H9 (cell line): Measurements from ENCODE around the gene DNAJC24. TPM values are rescaled to one million over a fixed set of nuclear protein-coding genes. Genes with fewer than 3 reads are reported as not detected.

Source experiments
- DNase-seq: peaks from one replicate; pipeline ENCODE4 v3.0.0-alpha.2; 2017
- H2AFZ ChIP-seq: one replicate; pipeline ENCODE4 v1.6.1; 2013; ENCODE audit warnings: mild to moderate bottlenecking, low read length, control low read depth, moderate library complexity
- H2AK5ac ChIP-seq: 2 replicates; pipeline ENCODE4 v1.6.1; 2013; ENCODE audit warnings: low read length, control low read depth, mixed read lengths; ENCODE audit not compliant: insufficient read length
- H2BK120ac ChIP-seq: one replicate; pipeline ENCODE4 v1.6.1; 2013; ENCODE audit warnings: low read depth, mild to moderate bottlenecking, low read length, control low read depth, inconsistent platforms; ENCODE audit not compliant: poor library complexity, severe bottlenecking
- H2BK12ac ChIP-seq: 2 replicates; pipeline ENCODE4 v1.6.1; 2013; ENCODE audit warnings: low read length, control low read depth, mixed read lengths, low read depth; ENCODE audit not compliant: insufficient read length
- H2BK15ac ChIP-seq: 2 replicates; pipeline ENCODE4 v1.6.1; 2013; ENCODE audit warnings: low read depth, low read length, control low read depth
- H2BK20ac ChIP-seq: one replicate; pipeline ENCODE4 v1.6.1; 2013; ENCODE audit warnings: low read depth, mild to moderate bottlenecking, low read length, control low read depth, inconsistent platforms; ENCODE audit not compliant: poor library complexity, severe bottlenecking
- H2BK5ac ChIP-seq: 2 replicates; pipeline ENCODE4 v1.6.1; 2013; ENCODE audit warnings: low read length, control low read depth, mixed read lengths; ENCODE audit not compliant: insufficient read length
- H3K14ac ChIP-seq: 2 replicates; pipeline ENCODE4 v1.6.1; 2013; ENCODE audit warnings: low read length, control low read depth; ENCODE audit not compliant: insufficient read depth
- H3K18ac ChIP-seq: 2 replicates; pipeline ENCODE4 v1.6.1; 2013; ENCODE audit warnings: low read depth, mild to moderate bottlenecking, mixed read lengths, low read length, control low read depth; ENCODE audit not compliant: insufficient read length
- H3K23ac ChIP-seq: 2 replicates; pipeline ENCODE4 v1.6.1; 2013; ENCODE audit warnings: low read length, control low read depth, mixed read lengths, low read depth; ENCODE audit not compliant: insufficient read length
- H3K23me2 ChIP-seq: 2 replicates; pipeline ENCODE4 v1.6.1; 2013; ENCODE audit warnings: low read depth, mild to moderate bottlenecking, mixed read lengths, low read length, control low read depth; ENCODE audit not compliant: insufficient read length, poor library complexity, severe bottlenecking
- H3K27ac ChIP-seq: 2 replicates; pipeline ENCODE4 v1.5.1; 2013; ENCODE audit warnings: low read length, control low read depth, mixed read lengths, low read depth; ENCODE audit not compliant: insufficient read length
- H3K27me3 ChIP-seq: 2 replicates; pipeline ENCODE4 v1.6.1; 2013; ENCODE audit warnings: low read length, control low read depth, inconsistent platforms; ENCODE audit not compliant: insufficient read depth
- H3K4ac ChIP-seq: 2 replicates; pipeline ENCODE4 v1.6.1; 2013; ENCODE audit warnings: low read depth, mild to moderate bottlenecking, control low read depth, inconsistent platforms, low read length, moderate library complexity
- H3K4me1 ChIP-seq: 2 replicates; pipeline ENCODE4 v1.6.1; 2013; ENCODE audit warnings: low read length, control low read depth, inconsistent platforms; ENCODE audit not compliant: insufficient read depth
- H3K4me2 ChIP-seq: 2 replicates; pipeline ENCODE4 v1.6.1; 2013; ENCODE audit warnings: low read length, control low read depth, mixed read lengths; ENCODE audit not compliant: insufficient read length, insufficient read depth
- H3K56ac ChIP-seq: 2 replicates; pipeline ENCODE4 v1.6.1; 2013; ENCODE audit warnings: low read depth, mild to moderate bottlenecking, mixed read lengths, low read length, control low read depth; ENCODE audit not compliant: insufficient read length
- H3K79me1 ChIP-seq: 2 replicates; pipeline ENCODE4 v1.6.1; 2013; ENCODE audit warnings: low read depth, mild to moderate bottlenecking, moderate library complexity, low read length, control low read depth, inconsistent platforms; ENCODE audit not compliant: insufficient read depth, poor library complexity, severe bottlenecking
- H3K79me2 ChIP-seq: 2 replicates; pipeline ENCODE4 v1.6.1; 2013; ENCODE audit warnings: low read length, control low read depth, inconsistent platforms; ENCODE audit not compliant: insufficient read depth
- H3K9ac ChIP-seq: 2 replicates; pipeline ENCODE4 v1.6.1; 2013; ENCODE audit warnings: low read length, control low read depth, mixed read lengths; ENCODE audit not compliant: insufficient read length; ENCODE audit errors: extremely low read depth
- H3K9me3 ChIP-seq: one replicate; pipeline ENCODE4 v1.6.1; 2013; ENCODE audit warnings: low read depth, low read length, inconsistent platforms; ENCODE audit not compliant: control insufficient read depth
- H3T11ph ChIP-seq: one replicate; pipeline ENCODE4 v1.6.1; 2013; ENCODE audit warnings: mild to moderate bottlenecking, low read length, control low read depth, inconsistent platforms
- H4K20me1 ChIP-seq: one replicate; pipeline ENCODE4 v1.6.1; 2013; ENCODE audit not compliant: control insufficient read depth, insufficient read length, insufficient read depth
- H4K5ac ChIP-seq: 2 replicates; pipeline ENCODE4 v1.6.1; 2013; ENCODE audit warnings: low read depth, mild to moderate bottlenecking, mixed read lengths, low read length, control low read depth; ENCODE audit not compliant: insufficient read length
- H4K8ac ChIP-seq: replicated peaks from 2 replicates; pipeline ENCODE4 v1.6.1; 2013; ENCODE audit warnings: low read length, control low read depth, mixed read lengths, low read depth; ENCODE audit not compliant: insufficient read length
- H4K91ac ChIP-seq: 2 replicates; pipeline ENCODE4 v1.6.1; 2013; ENCODE audit warnings: low read depth, mild to moderate bottlenecking, moderate library complexity, mixed read lengths, low read length, control low read depth; ENCODE audit not compliant: insufficient read length
- H3K27ac Mint-ChIP-seq, 3 experiments: 2 replicates in 2 of 3; 3 replicates in 1 of 3; pipeline ENCODE4 v1.8.0; 2020 to 2021; ENCODE audit warnings: mixed read lengths in 3 of 3, mild to moderate bottlenecking in 1 of 3, moderate library complexity in 1 of 3
- H3K27me3 Mint-ChIP-seq: 2 replicates; pipeline ENCODE4 v1.8.0; 2021; ENCODE audit warnings: low read depth, mild to moderate bottlenecking, moderate library complexity, mixed read lengths
- H3K36me3 Mint-ChIP-seq, 3 experiments: 2 replicates in 2 of 3; 3 replicates in 1 of 3; pipeline ENCODE4 v1.8.0; 2020 to 2021; ENCODE audit warnings: low read depth in 3 of 3, mixed read lengths in 3 of 3; ENCODE audit not compliant: insufficient read depth in 1 of 3
- H3K4me1 Mint-ChIP-seq, 2 experiments: 2 replicates each; pipeline ENCODE4 v1.8.0; 2020; ENCODE audit warnings: mixed read lengths in 2 of 2
- H3K4me3 Mint-ChIP-seq, 2 experiments: 2 replicates in 1 of 2; 3 replicates in 1 of 2; pipeline ENCODE4 v1.8.0; 2020 to 2021; ENCODE audit warnings: mild to moderate bottlenecking in 2 of 2, mixed read lengths in 2 of 2, moderate library complexity in 1 of 2
- H3K9me3 Mint-ChIP-seq, 2 experiments: 2 replicates in 1 of 2; 3 replicates in 1 of 2; pipeline ENCODE4 v1.8.0; 2020; ENCODE audit warnings: mild to moderate bottlenecking in 2 of 2, mixed read lengths in 2 of 2, moderate library complexity in 1 of 2
- CTCF ChIP-seq: fragments of 200-600 bp; sonication (generic); conservative IDR thresholded peaks from 3 replicates; pipeline ENCODE4 v1.8.0; 2021; ENCODE audit warnings: antibody characterized with exemption, mild to moderate bottlenecking
- WGBS: extraction: QIAGEN DNeasy Blood & Tissue Kit; methylation state at CpG from one replicate; pipeline ENCODE4 v1.1.7; 2013; ENCODE audit warnings: missing lambda C conversion rate, low lambda C conversion rate, mixed read lengths; ENCODE audit not compliant: insufficient read length; ENCODE audit errors: extremely low coverage; 5-methylcytosine and 5-hydroxymethylcytosine counted together
- total RNA-seq: library from RNA; stranded (reverse); gene quantifications from 2 replicates; pipeline ENCODE4 v1.2.1, GENCODE V29; 2021

The DNAJC24 gene
- total RNA-seq, 1 experiment from 2014 or later, result 16.7 TPM

- Histone ChIP-seq H3T11ph (no peak overlapping the region), H3K27ac (no peak overlapping the region), H3K27me3 (no peaks in the 10 kb centered on the region), H4K5ac (no peak overlapping the region), H2BK120ac (no peak overlapping the region), H3K9ac (no peak overlapping the region), H3K56ac (no peak overlapping the region), H3K23ac (no peak overlapping the region), H3K14ac (no peak overlapping the region), H3K9me3 (no peaks in the 10 kb centered on the region), H2BK20ac (no peak overlapping the region), H2AK5ac (no peak overlapping the region), H2BK12ac (no peak overlapping the region), H2AFZ (no peak overlapping the region), H3K79me1 (no peaks in the 10 kb centered on the region), H2BK15ac (no peak overlapping the region), H3K18ac (no peak overlapping the region), H2BK5ac (no peak overlapping the region), H3K4ac (no peak overlapping the region), H4K8ac (no peak overlapping the region), H3K4me2 (no peak overlapping the region), H3K23me2 (no peaks in the 10 kb centered on the region), H3K79me2 (no peaks in the 10 kb centered on the region), H3K4me1 (no peaks in the 10 kb centered on the region), H4K20me1 (no peaks in the 10 kb centered on the region), H4K91ac (no peak overlapping the region)
- Mint-ChIP-seq H3K4me1 (peaks cover 0 to 3% of the 10 kb centered on the region in 2 experiments; a peak in 1 of 4 replicates), H3K9me3 (no peaks in the 10 kb centered on the region), H3K27me3 (no peaks in the 10 kb centered on the region), H3K4me3 (no peak overlapping the region), H3K36me3 (peaks cover 5 to 16% (median 11%) of the 10 kb centered on the region in 3 experiments; a peak in 3 of 7 replicates), H3K27ac (no peak overlapping the region)
- DNase-seq, result no peak
- no peak for TF ChIP-seq CTCF
- no CpG with 5 or more reads among the region's 1 CpG for WGBS
Measured at GRCh38 chr11:31433851-31434250, 64.2 kb downstream of the DNAJC24 start.
